Uterus (tissue), 2 donors: ENCODE results near the gene NEGR1.

Experiments
- CTCF ChIP-seq, 4 experiments: fragments of 200-600 bp in 2 of 4; fragments of 450-650 bp in 2 of 4; sonication (generic) in 2 of 4; IDR thresholded peaks; one replicate each; pipeline ENCODE4 v1.5.1; 2016 to 2019; ENCODE audit warnings: antibody characterized with exemption in 4 of 4, mild to moderate bottlenecking in 2 of 4, moderate library complexity in 1 of 4
- POLR2A ChIP-seq, 2 donors: fragments of 450-650 bp; IDR thresholded peaks; one replicate each; pipeline ENCODE4 v1.6.1; 2016; ENCODE audit warnings: antibody characterized with exemption in 2 of 2, mild to moderate bottlenecking in 1 of 2, moderate library complexity in 1 of 2

- TF ChIP-seq CTCF (IDR thresholded peaks at IDR 0.05) (no peak), POLR2A (IDR thresholded peaks at IDR 0.05) (no peak)
Measured at GRCh38 chr1:71582673-71583072, 699.7 kb downstream of the NEGR1 start.
